HG02870 (cell line): ENCODE measurements around the gene NFATC2IP.
A peak's percentile ranks its signal among the peaks of the same experiment; 100 is the strongest.

Source experiments
- ATAC-seq: cut with Tn5 transposase; IDR thresholded peaks from one replicate; pipeline ENCODE4 v1.9.1; 2021; ENCODE audit warnings: mild to moderate bottlenecking, moderate library complexity; ENCODE audit not compliant: unreplicated experiment

Gene NFATC2IP

GRCh38 chr16:28950648-28951409 is at the start of gene NFATC2IP:
TSS of gene NFATC2IP (plus strand) at chr16:28950937. CDS start at chr16:28951012, 75 bp downstream.
- ATAC-seq, result peak; percentile 95

GRCh38 chr16:28901862-28902261 is 48.9 kb upstream of the NFATC2IP start:
- no peak for ATAC-seq

- ATAC-seq, result no peak
Observed at GRCh38 chr16:28902909-28903308, 47.8 kb upstream of the NFATC2IP start.

- ATAC-seq, result no peak
Observed at GRCh38 chr16:28903344-28904042, 47.2 kb upstream of the NFATC2IP start.

GRCh38 chr16:28904363-28904762 is 46.4 kb upstream of the NFATC2IP start:
- ATAC-seq, result no peak

- no peak for ATAC-seq
Observed at GRCh38 chr16:28904828-28905227, 45.9 kb upstream of the NFATC2IP start.

- no peak for ATAC-seq
Observed at GRCh38 chr16:28905229-28905754, 45.4 kb upstream of the NFATC2IP start.

GRCh38 chr16:28905800-28906372 is 44.9 kb upstream of the NFATC2IP start:
- ATAC-seq, result no peak

GRCh38 chr16:28910086-28911031 is 40.4 kb upstream of the NFATC2IP start:
- no peak for ATAC-seq

- no peak for ATAC-seq
Observed at GRCh38 chr16:28912558-28912957, 38.2 kb upstream of the NFATC2IP start.

- no peak for ATAC-seq
Observed at GRCh38 chr16:28913946-28914724, 36.6 kb upstream of the NFATC2IP start.

GRCh38 chr16:28915181-28915580 is 35.6 kb upstream of the NFATC2IP start:
- ATAC-seq, result no peak

GRCh38 chr16:28917095-28917494 is 33.6 kb upstream of the NFATC2IP start:
- no peak for ATAC-seq

- ATAC-seq, result no peak
Observed at GRCh38 chr16:28918698-28919097, 32.0 kb upstream of the NFATC2IP start.

- ATAC-seq, result no peak
Observed at GRCh38 chr16:28923231-28923587, 27.5 kb upstream of the NFATC2IP start.

- peak; percentile 41 for ATAC-seq
Observed at GRCh38 chr16:28923652-28924398, 26.9 kb upstream of the NFATC2IP start.

- no peak for ATAC-seq
Observed at GRCh38 chr16:28924399-28924761, 26.4 kb upstream of the NFATC2IP start.

- ATAC-seq, result peak; percentile 57
Observed at GRCh38 chr16:28924762-28925385, 25.9 kb upstream of the NFATC2IP start, which contains the start of gene RABEP2. TSS of gene RABEP2 (minus strand) at chr16:28925238. CDS start at chr16:28925163, 75 bp downstream.
